ENCODE results near the gene EDC4. TPM values are rescaled to one million over a fixed set of nuclear protein-coding genes. Genes with fewer than 3 reads are reported as not detected.

Gene EDC4
- total and polyA plus RNA-seq, 2 of the 13 experiments (the other 11 are each of a cell fraction or from before 2014, with no cell fraction given): 51.4 to 59.1 TPM

- no peak for TF ChIP-seq PBX2 (CRISPR knock-in tag; IDR thresholded peaks at IDR 0.05)
- TF ChIP-seq KIAA2018 (CRISPR knock-in tag; IDR thresholded peaks at IDR 0.05; ENCODE audit: borderline replicate concordance): no peak
- no peak for TF ChIP-seq MBD4 (IDR thresholded peaks at IDR 0.05; ENCODE audit: borderline replicate concordance, low read length)
- no peak for TF ChIP-seq SRSF9 (IDR thresholded peaks at IDR 0.05; ENCODE audit: borderline replicate concordance, insufficient read depth, low read depth, low read length, poor library complexity, severe bottlenecking)
- TF ChIP-seq ELF4 (CRISPR knock-in tag; IDR thresholded peaks at IDR 0.05; ENCODE audit: borderline replicate concordance): no peak
- TF ChIP-seq GLMP (CRISPR knock-in tag; IDR thresholded peaks at IDR 0.05; ENCODE audit: borderline replicate concordance): no peak
- no peak for TF ChIP-seq MXI1 (IDR thresholded peaks at IDR 0.05; ENCODE audit: borderline replicate concordance, low read depth, low read length)
- TF ChIP-seq ZNF264 (CRISPR knock-in tag; IDR thresholded peaks at IDR 0.05): no peak
- TF ChIP-seq KLF6 (CRISPR knock-in tag; IDR thresholded peaks at IDR 0.05): no peak
- TF ChIP-seq ELK4 (CRISPR knock-in tag; IDR thresholded peaks at IDR 0.05; ENCODE audit: borderline replicate concordance): no peak
- TF ChIP-seq ZKSCAN1 (IDR thresholded peaks at IDR 0.05; ENCODE audit: low read length): peak; percentile 92
- TF ChIP-seq ZNF260 (CRISPR knock-in tag; IDR thresholded peaks at IDR 0.05; ENCODE audit: borderline replicate concordance, low read depth): no peak
- TF ChIP-seq HNRNPUL1 (IDR thresholded peaks at IDR 0.05; ENCODE audit: low read depth, low read length): no peak
- TF ChIP-seq SNRNP70 (IDR thresholded peaks at IDR 0.05; ENCODE audit: low read depth, low read length): no peak
- TF ChIP-seq ZNF75D (CRISPR knock-in tag; IDR thresholded peaks at IDR 0.05; ENCODE audit: borderline replicate concordance): no peak
- no peak for TF ChIP-seq SRF (IDR thresholded peaks at IDR 0.05; ENCODE audit: low read depth, low read length)
- TF ChIP-seq SRSF1 (optimal IDR thresholded peaks at IDR 0.05; ENCODE audit: low read depth, low read length): no peak
- TF ChIP-seq SOX6 (IDR thresholded peaks at IDR 0.05): no peak
- TF ChIP-seq SOX6 (CRISPR knock-in tag; IDR thresholded peaks at IDR 0.05): no peak
Measured at GRCh38 chr16:67841198-67841815, 31.5 kb upstream of the EDC4 start (continued).
